HuH-7.5 (cell line): ENCODE measurements around the gene TREML1.
"Not testable (repeated sequence)": the region's sequence is repeated elsewhere in the genome, so short reads cannot be mapped to it uniquely, and the experiment has no call there.

Source experiments
- DNase-seq: peaks from one replicate; pipeline ENCODE4 v3.0.0; 2011; ENCODE audit warnings: low spot score

TREML1 gene

DNA sequence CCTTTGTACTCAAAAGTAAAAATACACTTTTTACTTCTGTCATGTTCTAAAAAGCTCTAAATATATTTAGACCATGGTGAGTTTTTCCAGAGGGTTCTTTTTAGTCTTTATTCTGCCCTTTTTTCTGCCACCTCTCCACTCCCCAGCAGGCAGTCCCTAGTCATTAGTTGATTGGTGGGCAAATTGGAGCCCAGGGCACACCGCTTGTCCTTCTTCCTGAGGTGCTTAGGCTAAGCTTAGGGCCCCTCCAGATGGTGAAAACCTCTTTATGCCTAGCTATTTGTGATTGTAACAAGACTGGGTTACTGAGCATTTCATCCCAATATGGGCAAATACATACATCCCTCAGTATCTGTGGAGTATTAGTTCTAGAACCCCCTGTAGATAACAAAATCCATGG, 6.2 kb downstream of the TREML1 start:
- no peak for DNase-seq

DNA sequence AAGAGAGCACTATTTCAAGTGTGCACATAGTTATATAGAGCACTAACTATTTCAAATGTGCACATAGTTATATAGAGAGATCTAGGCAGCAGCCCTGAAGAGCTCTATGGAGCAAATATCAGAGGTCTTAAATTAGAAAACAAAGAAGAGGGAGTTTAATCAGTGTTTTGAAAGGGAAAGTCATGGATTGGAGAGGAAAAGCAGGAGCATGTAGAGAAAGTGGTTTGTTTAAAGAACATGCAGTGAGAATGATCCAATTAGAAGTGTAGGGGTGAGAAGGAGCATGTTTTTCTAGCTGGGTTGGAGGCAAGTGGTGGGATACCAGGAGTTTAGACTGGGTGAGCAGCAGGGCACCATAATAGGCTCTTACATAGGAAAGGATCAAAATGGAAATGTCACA, 17.2 kb downstream of the TREML1 start:
- DNase-seq = no peak

DNA sequence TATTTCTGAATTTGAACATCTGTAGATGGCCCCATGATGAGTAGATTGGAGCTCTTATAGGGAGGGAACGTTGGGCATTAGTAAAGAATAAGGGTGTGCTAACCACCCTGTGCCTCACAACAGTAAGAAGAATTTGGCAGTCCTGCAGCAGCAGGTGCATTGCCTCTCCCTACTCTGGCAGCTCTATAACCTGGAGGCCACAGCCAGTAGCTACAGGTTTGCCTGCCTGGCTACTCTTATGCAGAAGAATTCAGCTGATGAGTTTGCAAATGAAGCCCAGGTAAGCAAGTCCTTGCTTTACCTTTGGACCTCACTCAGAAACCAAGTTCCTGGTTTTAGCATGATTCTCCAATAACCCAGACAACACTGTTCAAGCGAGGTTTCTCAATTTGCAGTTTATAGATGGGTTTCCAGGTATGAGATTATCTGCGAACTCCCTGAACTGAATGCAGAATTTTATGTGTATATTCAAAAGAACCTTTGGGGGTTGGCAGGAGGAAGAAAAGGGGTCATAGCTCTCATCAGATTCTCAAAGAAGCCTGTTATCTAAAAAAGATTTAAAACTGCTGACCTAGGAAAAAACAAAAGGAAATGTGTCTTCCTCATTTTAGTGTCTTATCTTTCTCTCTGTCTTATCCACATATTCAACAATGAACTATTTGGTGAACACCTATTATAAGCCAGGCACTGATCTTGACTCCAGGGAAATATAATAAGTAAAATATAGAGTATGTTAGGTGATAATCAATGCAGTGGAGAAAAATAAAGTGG, 18.9 kb downstream of the TREML1 start:
- DNase-seq = no peak

DNA sequence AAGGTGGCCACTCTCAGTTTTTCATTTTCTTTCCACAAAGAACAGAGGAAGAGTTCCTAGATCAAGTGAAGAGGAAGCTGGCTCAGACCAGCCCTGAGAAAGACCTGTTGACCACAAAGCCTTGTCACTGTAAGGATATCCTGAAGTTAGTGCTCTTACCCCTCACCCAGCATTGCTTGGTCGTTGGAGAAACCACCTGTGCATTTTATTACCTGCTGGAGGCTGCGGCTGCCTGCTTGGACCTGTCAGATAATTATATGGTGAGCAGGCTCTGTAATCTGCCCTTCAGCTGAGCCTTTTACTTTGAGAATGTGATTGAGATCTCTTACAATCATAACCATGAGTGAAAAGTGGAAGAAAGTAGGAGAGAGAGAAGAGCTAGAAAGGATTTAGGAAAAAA, 21.9 kb downstream of the TREML1 start:
- no peak for DNase-seq

DNA sequence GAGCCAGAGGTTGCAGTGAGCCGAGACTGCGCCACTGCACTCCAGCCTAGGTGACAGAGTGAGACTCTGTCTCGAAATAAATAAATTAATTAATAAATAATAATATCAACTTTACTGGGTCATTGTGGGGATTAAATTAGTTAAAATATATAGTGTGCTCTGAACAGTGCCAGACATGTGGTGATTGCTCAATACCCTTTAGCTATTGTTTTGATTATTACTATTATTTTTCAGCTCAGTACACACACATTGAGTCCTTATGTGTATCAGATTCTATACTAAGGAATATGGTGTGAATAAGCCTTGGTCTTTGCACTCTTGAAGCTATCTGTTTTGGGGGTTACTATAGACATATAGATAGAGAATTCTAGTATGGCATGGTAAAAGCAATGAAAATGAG, 28.9 kb downstream of the TREML1 start:
- no peak for DNase-seq

DNA sequence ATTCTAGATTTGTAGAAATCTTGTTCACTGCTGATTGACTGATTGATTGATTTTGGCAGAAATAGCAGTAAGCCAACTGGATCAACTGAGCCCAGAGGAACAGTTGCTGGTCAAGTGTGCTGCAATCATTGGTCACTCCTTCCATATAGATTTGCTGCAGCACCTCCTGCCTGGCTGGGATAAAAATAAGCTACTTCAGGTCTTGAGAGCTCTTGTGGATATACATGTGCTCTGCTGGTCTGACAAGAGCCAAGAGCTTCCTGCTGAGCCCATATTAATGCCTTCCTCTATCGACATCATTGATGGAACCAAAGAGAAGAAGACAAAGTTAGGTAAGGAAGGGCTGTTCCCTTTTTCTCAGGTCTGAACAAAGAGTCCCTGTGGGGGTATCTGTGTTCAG, 31.2 kb downstream of the TREML1 start:
- DNase-seq = no peak

DNA sequence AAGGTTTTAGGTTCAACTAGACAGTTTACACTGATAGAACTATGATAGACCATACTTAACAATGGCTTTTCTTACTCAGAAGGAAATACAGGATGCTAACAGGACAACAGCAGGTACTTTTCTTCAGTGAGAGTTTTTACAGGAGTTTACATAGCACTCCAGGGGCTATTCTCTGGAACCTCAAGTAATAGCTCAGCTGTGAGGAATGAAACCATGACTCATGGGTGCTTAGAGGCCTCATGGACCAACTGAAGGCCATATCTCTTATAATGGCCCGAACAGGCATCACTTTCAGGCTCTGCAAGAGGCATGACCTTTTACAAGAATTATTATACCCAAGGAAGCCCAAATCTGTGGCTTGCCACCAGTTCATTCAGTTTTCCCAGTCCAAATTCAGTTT, 31.8 kb downstream of the TREML1 start:
- no peak for DNase-seq

DNA sequence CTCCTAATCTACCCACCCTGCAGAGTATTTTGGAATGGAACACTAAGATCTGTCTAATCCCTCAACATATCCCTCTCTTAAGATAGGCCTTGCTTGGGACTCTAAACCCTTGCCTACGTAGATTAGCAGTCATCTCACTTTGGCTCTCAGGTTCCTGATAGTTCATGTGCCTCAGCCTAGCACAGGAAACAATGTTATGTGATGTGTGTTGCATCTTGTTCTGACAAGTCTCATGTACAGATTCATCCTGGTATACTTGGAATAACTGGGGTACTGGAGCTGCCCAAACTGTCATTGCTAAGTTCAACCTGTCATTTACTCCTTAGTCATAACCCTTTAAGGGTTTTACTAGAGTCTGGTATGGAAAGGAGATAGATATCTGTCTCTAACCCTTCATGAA, 34.1 kb downstream of the TREML1 start:
- DNase-seq = no peak

DNA sequence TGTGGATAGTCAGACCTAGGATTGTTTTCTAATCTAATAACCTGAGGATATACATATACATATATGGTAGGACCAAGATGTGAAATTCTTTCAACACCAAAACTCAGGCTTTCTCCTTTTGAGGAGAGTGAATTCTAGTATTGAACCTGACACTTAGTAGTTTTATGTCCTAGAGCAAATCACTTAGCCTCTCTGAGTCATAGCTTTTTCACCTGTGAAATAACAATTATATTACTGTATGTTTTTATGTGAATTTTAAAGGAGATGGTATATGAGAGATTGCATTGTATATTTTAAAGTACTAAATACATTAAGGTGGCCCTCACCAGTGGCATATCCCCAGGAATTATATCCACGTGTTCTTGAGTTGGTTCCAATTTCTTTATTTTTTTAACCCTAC, 34.6 kb downstream of the TREML1 start:
- no peak for DNase-seq

DNA sequence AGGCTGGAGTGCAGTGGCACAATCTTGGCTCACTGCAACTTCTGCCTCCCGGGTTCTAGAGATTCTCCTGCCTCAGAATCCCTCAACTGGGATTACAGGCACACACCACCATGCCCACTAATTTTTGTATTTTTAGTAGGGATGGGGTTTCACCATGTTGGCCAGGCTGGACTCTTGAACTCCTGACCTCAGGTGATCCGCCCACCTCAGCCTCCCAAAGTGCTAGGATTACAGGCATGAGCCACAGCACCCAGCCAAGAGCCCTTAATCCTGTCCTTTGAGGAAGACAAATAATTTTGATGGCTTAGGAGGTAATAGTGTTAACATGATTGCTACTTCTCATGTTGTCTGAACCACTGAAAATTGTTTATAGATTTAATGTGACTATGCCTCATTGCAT, 39.1 kb downstream of the TREML1 start:
- DNase-seq = not testable (repeated sequence)

DNA sequence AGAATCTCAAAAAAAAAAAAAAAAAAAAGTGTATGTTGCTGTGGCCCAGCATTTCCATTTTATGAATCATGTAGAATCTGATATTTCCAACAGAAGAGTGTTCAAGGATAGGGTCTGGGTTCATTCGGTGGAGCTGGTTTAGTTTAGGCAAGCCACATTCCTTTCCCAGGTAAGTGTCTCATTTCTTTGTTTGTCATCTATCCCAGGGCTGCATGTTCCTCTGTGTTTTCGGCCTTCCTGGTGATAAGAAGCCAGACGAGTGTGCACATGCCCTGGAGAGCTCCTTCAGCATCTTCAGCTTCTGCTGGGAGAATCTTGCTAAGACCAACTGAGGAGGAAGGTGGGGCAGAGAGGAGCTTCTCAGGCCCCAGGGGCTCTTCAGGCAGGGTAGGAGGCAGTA, 43.1 kb downstream of the TREML1 start:
- DNase-seq = no peak

DNA sequence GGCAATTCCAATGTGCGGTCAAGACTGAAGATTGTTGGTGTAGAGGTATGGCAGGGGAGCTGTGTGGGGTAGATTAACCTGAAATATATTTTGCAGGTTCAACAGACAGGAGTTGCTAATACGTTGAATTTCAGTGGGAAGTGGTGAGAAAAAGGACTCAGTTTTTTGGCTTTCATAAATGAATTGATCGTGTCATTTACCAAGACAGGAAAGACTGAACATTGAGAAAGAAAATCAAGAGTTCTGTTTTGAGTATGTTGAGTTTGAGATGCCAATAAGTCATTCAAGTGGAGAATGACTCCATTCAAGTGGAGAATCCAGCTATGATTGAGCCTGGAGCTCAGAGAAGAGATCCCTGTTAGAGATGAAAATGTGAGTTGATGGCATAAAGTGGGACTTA, 50.3 kb downstream of the TREML1 start:
- DNase-seq = no peak

DNA sequence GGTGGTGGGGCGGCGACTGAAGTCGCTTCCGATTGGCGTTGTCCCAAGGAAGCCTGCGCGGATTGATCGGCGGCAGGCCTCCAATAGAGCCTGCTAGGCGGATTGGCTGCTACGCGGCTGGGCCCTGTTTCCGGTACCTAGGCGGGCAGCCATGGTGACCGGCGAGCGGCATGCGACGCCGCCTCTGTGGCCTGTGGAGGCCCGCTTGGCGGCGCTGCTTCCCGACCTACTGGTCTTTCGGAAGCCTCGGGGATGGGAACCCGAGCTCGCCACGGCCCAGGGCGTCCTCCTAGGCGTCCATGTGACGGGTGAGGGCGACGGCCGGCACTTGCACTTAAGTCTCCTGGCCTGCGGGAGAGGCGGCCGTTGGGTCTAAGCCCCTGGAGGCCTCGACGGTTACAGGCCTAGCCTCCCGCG, 53.3 kb downstream of the TREML1 start:
- no peak for DNase-seq
